Stimulated activated CD4-positive, alpha-beta T cell treated with anti-CD3 and anti-CD28 coated beads, Interleukin-1b, Interleukin-23, amount 100 ng/mL, for 24 hours (primary cell): ENCODE measurements around the gene TBCCD1.
"Not testable (repeated sequence)": the region's sequence is repeated elsewhere in the genome, so short reads cannot be mapped to it uniquely, and the experiment has no call there.

Experiments used
- DNase-seq, 4 experiments: peaks; one replicate each; pipeline ENCODE4 v3.0.0-alpha.2; 2020; ENCODE audit warnings: low read depth in 4 of 4, low spot score in 1 of 4

Gene TBCCD1

DNA sequence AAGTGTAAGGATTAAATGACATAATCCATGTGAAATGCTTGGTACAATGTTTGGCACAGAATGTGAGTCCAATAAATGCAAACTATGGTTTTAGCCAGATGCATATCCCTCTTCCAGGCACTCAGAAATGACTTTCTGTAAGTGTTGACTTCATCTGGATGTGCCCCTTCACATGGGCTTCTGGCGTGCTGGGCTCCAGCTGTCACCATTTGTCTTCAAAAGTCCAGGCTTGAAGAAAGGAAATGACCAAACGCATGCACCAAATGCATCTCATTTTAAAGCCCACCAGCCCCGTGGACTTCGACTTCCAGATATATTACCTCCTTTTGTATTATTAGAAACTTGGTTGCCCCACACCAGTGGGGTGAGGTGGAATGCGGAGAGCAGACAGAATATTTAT lies 46.7 kb downstream of the TBCCD1 start:
- DNase-seq: no peak

DNA sequence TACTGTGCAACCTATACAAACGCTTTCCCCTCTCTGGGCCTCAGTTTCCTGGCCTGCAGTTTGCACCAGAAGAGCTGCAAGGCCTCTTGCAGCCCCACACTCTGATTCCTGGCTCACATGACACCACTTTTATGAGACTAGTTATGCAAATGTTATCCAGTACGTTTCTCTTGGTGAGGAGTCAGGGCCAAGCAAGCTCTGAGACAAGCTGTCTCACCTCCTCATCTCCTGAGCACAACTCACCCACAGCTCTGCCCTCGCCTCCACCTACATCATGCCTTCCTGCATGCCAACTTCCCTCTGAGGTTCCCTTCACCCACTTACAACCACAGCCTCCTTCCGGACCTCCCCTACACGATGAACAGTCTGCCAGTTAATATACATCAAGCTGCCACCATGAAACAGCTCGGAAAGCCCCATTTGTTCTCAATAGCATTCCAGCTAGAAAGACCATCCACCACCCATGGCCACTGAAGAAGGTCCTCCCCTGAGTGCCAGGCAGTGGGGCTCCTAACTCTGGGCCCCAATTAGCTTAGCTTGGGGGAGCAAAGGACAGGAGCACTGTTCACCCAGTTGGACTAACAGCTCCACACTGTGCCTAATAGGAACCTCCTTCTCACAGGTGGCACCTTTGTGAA lies 48.0 kb downstream of the TBCCD1 start:
- DNase-seq: peak in 2 of 4 experiments; percentile 52 to 54

DNA sequence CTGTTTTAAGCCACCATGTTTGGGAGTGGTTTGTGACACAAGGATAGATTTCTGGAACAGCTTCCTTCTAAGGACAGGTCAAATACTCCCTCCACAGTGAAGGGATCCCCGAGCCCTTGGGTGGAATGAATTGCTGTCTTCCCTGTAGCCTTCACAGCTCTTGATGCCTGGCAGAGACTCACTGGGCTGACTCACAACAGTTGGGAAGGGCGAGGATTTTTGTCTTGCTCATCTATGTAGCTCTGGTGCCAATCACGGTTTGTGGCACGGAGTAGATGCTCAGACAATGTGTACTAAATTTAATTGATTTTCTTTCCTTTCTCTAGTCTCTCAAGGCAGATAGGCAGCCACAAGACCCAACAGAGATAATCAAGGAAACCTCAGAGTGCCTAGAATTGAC lies 49.9 kb downstream of the TBCCD1 start:
- DNase-seq: no peak

DNA sequence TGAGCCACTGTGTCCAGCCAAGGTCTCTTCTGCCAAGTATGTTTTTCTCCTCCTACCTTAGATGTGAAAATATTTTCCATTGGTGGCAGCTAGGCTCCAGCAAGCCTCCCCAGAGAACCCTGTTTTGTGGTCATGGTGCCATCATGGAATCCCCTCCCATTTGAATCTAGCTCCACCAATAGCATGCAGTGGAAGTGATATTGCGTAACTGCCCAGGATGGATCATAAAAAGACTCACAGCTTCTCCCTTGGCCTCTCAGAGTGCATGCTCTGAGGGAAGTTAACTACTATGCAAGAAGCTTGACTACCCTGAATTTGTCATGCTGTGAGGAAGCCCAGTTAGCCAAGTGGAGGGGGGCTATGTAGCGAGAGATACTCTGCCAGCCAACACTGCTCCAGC lies 50.5 kb downstream of the TBCCD1 start:
- no peak for DNase-seq

DNA sequence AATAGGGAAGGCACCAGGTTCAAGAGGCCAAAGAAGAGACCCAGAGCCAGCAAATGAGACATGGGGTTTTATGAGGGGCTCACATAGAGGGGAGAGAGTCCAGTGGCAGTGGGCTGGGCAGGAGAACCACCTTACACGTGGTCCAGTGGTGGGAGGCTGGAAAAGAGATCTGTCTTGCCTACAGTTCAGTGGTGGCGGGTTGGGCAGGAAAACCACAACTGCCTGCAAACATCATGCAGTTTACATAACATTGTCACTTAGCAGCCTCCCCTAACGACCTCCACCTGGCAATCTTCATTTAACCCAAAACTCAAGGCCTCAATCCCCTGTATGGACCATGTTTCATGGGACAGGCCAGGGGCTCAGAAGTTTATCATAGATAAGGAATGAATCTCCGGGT lies 52.0 kb downstream of the TBCCD1 start:
- no peak for DNase-seq

DNA sequence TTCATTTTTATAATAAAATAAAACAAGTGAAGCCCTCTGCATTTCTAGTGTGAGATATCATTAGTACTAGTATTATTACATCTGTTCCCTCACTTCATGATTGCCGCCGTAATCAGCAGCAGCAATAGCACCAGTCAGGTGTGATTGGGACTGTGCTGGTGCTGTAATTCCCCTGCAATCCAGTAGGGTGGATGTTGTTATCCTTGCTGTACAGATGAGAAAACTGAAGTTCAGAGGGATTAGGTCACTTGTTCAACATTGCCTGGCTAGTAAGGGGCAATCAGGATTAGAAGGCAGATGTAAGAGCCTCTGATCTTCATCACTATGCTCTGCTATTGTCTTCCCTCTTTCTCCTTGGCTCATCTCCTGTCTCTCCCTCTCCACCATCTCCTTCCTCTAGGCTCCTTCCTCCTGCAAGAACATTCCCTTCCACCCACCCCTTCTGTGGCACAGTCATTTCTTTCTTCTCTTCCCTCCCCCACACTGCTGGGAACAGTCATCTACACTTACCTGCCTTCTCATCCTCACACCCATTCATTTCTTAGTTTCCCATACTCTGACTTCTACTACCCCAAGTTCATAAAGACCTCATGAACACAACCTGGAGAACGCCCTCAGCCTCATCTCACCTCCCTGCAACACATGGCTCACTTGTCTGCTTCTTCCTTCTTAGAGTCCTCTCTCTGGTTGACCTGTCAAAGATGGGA lies 52.7 kb downstream of the TBCCD1 start:
- no peak for DNase-seq

DNA sequence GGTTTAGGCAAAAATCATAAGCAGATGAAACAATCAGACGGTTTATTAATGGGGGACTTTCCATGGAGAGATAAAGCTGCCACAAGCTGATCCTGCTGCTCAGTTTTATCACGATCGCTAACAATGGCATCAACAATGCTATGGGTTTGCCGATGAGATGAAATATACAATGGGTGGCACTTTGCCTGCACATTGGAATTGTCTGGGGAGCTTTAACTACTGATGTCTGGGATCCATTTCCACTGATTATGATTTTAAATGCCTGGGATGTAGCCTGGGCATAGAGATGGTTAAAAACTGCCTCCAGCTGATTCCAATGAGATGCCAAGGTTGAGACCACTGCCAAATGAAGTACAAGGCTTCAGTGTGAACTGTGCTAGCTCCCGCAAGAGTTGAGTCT lies 53.8 kb downstream of the TBCCD1 start:
- DNase-seq: no peak

DNA sequence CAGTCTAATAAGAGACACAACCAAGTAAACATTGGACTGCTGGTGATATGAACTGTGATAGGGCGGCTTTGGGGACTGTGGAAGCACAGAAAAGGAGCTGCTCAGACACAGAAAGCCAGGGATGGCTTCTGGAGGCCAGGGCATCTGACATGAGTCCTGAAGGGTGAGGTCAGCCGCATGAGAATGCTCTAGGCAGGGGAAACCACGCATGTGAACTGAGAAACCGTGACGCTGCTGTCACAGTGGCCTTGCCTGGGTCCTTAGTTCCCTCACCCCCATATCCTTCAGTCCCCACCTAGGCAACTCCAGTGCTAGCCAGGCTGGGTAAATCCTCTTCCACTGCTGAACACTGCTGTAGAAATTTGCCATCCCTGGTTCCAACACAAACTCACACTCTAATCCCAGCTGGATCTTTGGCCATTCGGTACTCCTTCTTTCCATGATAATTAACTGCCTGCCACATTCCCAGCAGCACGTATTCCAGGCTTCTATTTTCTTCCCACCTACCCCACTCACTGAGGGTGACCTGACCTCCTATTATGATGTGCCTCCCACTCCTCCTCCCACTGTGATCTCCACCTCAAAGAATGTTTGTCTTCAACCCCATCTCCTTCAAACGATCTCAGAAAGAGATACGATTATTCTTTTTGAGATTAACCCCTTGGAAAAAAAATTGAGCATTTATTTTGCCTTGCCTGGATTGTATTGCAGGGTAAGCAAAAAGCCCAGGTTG lies 54.4 kb downstream of the TBCCD1 start:
- DNase-seq: no peak

DNA sequence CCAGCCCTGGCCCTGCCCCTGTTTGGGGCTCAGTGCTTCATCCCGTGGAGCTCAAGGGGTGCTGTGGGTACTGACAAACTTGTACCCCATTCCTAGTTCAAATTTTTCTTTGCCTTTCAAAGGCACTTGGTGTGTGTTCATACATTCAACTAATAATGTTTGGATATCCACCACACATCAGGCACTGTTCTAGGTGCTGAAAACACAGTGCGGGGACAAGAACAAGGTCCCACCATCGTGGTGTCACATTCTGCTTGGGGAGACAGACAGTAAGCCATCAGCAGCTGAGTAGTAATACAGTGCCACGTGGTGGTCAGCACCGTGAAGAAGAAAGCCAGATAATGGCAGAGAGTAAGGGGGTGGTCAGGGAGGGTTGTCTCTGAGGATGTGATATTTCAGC lies 55.4 kb downstream of the TBCCD1 start:
- no peak for DNase-seq

DNA sequence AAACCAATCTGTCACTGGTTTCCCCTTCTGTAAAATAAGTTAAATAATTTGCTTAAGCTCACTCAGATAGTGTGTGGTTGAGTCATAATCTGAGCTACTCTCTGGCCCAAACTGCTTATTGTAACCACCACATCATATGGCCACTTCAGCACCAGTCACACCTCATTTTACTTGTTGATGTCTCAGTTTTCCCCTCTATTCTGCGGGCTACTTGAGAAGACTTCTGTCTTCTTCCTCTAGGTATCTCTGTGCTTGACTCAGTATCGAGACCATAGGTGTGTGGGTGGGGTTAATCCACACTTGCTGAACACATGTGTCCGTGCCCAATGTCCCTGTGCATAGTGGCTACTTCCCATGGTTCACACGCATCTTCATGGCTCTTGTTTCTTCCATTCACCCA lies 55.9 kb downstream of the TBCCD1 start:
- DNase-seq: no peak

DNA sequence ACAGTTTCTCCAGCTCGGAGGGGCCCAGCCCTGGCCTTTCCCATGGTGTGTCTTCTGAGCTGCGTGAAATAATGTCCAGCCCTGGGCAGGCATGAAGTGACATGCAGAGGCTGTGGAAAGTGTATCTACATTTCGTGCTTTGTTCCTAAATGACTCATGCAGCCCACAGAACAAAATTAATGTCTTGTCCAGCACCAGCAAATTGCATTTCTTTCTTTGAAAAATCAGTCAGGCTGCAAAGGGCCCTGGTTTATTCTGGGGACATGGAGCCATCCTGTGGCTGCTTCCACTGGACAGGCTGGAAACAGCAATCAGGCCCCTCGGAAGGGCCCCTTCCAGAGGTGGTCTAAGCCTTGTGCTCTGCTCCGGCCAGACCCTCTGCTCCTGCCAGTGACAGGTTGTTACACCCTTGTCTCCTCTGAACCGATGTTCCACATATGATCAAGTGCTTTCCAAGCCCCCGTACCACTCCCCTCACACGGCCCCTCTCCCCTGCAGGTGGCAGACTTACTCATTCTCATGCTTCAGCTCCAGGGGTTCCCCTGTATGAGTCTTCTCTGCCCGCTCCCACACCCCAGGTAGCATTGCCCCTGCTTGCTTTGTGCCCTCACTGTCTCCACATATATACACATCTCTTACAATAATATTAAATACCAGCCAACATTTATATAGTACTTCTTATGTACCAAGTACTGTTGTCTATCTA lies 56.6 kb downstream of the TBCCD1 start:
- no peak for DNase-seq

DNA sequence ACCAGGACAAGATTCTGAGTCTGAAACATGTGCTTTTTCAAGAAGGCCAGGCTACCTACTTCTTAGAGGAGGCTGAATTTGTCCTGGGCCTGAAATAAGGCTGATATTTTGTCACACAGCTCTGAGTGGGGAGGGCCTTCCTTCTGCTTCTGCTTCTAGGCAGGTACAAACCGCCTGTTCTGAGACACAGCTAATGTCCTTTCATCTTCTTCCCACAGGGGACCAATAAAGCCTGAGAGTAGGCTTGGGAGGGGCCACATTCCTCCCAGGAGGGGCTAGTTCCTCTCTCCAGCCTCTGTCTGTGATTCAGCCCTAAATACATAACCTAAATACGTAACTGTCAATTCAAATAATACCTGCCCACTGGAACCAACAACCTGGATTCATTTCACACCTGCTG lies 57.7 kb downstream of the TBCCD1 start:
- no peak for DNase-seq

DNA sequence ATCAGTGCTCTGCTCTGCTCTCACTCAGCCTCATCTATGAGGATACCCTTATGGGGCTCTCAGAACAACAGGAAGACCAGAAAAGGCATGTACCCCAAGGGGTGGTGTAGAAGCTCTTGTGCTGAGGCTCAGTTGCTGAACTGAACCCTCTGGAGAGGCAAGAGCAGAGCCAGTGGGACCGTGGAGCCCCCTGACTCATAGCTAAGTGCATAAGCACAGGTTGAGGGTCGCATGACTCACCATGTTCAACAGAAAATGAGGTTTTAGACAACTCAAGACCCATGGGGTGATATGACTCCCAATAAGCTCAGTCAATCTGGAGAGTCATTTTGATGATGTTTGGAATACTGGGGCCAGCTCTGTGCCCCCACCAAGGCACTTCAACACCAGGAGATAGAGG lies 60.3 kb downstream of the TBCCD1 start:
- DNase-seq: peak in 1 of 4 experiments; percentile 32

DNA sequence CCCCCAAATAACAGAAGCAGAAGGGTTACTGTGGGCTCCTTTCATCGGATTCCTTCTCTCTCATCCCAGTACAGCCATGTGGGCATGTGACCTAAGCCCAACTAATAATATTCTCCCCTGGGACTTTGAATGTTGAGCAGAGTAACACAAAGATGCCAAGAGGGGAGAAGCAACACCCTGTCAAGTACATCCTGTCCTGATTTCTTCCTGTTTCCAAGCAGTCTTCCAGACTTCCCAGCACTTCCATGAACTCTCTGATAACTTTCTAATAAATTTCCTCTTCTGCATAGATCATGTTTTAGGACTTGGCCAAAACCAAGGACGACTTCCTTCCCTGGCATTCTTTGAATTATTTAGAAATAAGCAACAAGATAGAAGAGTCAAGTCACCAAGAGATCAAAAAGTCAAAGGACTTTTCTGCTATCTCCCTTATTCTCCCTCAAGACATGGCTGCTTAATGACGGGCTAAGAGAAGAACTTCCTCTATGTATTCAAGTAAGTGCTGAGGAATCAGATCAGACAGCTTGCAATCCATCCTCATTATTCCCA lies 60.9 kb downstream of the TBCCD1 start:
- DNase-seq: no peak

DNA sequence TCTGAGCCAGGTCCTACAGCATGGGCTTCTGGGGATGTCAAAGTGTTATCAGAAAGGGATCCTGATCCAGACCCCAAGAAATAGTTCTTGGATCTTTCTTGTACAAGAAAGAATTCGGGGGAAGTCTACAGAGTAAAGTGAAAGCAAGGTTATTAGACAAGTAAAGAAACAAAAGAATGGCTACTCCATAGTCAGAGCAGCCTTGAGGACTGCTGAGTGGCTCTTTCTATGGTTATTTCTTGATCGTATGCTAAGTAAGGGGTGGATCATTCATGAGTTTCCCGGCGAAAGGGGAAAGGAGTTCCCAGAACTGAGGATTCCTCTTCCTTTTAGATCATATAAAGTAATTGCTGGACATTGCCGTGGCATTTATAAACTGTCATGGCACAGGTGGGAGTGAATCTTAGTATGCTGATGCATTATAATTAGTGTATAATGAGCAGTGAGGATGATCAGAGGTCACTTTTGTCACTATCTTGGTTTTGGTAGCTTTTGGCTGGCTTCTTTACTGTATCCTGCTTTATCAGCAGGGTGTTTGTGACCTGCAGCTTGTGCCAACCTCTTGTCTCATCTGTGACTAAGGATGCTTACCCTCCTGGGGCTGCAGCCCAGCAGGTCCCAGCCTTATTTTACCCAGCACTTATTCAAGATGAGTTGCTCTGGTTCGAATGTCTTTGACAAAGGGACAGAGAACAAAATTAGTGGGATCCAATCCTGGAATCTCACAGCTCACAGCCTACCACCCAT lies 64.0 kb downstream of the TBCCD1 start:
- no peak for DNase-seq

DNA sequence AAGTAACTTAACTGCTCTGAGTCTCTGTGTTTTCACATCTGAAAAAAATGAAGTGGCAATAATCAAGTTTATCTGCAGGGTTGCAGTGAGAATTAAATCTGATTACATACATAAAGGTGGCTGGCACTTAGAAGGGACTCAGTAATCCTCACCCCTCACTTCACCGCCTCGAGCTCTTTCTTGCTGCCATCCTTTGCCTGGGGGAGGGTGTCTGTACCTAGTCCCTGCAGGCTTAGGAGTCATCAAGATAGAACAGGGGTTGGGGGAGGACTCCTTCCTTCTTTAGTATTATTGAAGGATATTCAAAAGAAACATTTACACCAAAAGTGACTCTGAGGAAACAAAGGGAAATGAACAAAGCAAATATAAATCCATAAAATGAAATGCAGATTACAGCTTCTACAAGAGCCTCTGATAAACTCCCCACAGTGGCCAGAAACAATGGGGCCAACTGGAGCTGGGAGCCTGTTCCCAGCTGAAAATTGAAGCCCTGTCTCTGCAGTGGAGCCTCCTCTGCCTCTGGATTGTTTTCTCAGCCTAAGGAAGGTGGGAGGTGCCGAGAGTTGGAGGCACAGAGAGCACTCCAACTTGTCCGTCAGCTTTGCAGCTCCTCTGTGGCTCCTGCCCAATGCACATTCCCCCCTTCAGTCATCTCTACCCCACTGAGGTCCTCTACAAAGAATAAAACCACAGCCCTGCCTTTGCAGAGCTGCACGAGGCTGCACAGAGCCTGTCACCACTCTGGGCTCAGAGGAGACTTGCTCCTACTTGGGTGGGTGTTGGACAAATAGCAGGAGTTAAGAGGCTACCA lies 64.8 kb downstream of the TBCCD1 start:
- no peak for DNase-seq

DNA sequence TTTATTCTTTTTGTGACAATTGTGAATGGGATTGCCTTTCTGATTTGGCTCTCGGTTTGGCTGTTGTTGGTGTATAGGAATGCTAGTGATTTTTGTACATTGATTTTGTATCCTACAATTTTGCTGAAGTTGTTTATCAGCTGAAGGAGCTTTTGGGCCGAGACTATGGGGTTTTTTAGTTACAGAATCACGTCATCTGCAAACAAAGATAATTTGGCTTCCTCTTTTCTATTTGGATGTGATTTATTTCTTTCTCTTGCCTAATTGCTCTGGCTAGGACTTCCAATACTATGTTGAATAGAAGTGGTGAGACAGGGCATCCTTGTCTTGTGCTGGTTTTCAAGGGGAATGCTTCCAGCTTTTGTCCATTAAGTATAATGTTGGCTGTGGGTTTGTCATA lies 67.2 kb downstream of the TBCCD1 start:
- DNase-seq: not testable (repeated sequence)

DNA sequence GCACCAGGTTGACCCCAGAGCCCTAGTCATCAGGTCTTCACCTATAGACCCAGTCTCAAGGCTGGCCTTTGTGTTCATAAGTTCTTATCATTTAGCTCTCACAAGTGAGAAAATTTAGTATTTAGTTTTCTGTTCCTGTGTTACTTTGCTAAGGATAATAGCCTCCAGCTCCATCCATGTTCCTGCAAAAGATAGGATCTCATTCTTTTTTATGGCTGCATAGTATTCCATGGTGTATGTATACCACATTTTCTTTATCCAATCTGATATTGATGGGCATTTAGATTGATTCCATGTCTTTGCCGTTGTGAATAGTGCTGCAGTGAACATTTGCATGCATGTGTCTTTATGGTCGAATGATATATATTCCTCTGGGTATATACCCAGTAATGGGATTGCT lies 69.1 kb downstream of the TBCCD1 start:
- not testable (repeated sequence) for DNase-seq

DNA sequence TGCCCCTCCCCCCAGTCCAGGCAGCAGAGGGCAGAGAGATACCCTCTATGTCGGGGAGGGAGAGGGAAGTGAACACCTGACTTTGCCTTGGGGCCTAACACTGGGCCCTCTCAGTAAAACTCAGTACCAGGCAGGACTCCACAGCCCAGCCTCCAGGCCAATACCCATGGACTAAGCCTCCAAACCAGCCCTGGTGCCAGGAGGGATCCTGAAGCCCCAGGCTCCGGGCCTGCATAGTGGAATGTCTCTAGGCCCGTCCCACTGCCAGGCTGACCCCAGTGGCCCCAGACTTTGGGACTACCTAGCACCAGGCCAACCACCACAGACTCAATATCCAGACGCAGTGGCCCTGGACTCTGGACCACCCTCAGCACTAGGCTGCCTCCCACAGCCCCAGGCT lies 69.5 kb downstream of the TBCCD1 start:
- no peak for DNase-seq

DNA sequence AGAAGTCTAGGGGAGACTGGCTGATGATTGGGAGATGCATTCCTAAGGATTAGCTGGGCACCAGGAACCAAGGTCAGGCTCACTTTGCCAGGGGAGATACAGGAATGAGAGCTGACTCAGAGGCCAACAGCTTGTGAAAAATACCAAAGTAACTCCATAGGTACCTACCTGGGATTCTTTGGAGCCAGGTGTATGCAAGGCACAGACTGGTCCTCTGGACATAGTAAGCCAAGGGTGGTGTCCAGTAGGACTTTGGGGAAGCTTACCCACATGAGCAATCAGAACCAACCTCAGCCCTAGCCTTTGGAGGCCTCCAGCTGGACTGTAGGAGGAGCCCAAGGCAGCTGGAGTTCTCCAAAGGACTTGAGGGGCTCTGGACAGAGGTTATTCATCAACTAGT lies 70.5 kb downstream of the TBCCD1 start:
- DNase-seq: no peak
